Skeletal muscle cell (primary cell): ENCODE data around the gene OR8J1.
"Not testable (repeated sequence)": the region's sequence is repeated elsewhere in the genome, so short reads cannot be mapped to it uniquely, and the experiment has no call there.

Source experiments
- DNase-seq: peaks from one replicate; pipeline ENCODE4 v3.0.0-alpha.2; 2010; ENCODE audit warnings: low read depth
- H3K4me3 ChIP-seq: 2 replicates; pipeline ENCODE4 v1.5.1; 2011; ENCODE audit warnings: low read depth, mild to moderate bottlenecking, control low read depth, low read length, moderate library complexity

The OR8J1 gene

GRCh38 chr11:56353991-56354390, at the start of gene OR8J1:
Gene OR8J1, plus strand, starts transcription at chr11:56354291. Its CDS starts 5,956 bp downstream, at chr11:56360247.
- no peak within 1 kb of the TSS for H3K4me3 ChIP-seq
- no peak for DNase-seq

GRCh38 chr11:56307836-56308235, 46.3 kb upstream of the OR8J1 start:
- no peak for DNase-seq
- H3K4me3 ChIP-seq, result no peak overlapping the region

GRCh38 chr11:56314844-56315243, 39.2 kb upstream of the OR8J1 start, which contains the start of gene OR8K3:
Gene OR8K3, plus strand, starts transcription at chr11:56315144. Its CDS starts 3,163 bp downstream, at chr11:56318307.
- no peak within 1 kb of the TSS for H3K4me3 ChIP-seq
- DNase-seq, result no peak

GRCh38 chr11:56331861-56332491, 22.1 kb upstream of the OR8J1 start:
- H3K4me3 ChIP-seq, result no peak overlapping the region
- no peak for DNase-seq

- no peak overlapping the region for H3K4me3 ChIP-seq
- DNase-seq, result no peak
Observed at GRCh38 chr11:56333156-56333555, 20.9 kb upstream of the OR8J1 start.

GRCh38 chr11:56340289-56340688, 13.8 kb upstream of the OR8J1 start:
- no peak overlapping the region for H3K4me3 ChIP-seq
- no peak for DNase-seq

GRCh38 chr11:56345739-56346138, 8.4 kb upstream of the OR8J1 start, which contains the start of gene OR8K1:
Gene OR8K1, plus strand, starts transcription at chr11:56346039. Its CDS starts 0 bp downstream, at chr11:56346039.
- no peak for DNase-seq
- no peak within 1 kb of the TSS for H3K4me3 ChIP-seq

GRCh38 chr11:56375324-56375723, 21.2 kb downstream of the OR8J1 start, which contains the start of gene OR8U1:
Gene OR8U1, plus strand, starts transcription at chr11:56375624. Its CDS starts 0 bp downstream, at chr11:56375624.
- no peak within 1 kb of the TSS for H3K4me3 ChIP-seq

GRCh38 chr11:56380120-56380519, 26.0 kb downstream of the OR8J1 start:
- H3K4me3 ChIP-seq, result no peak overlapping the region
- DNase-seq, result no peak

More at GRCh38 chr11:56375324-56375723, 21.2 kb downstream of the OR8J1 start, which contains the start of gene OR8U1:
- no peak for DNase-seq

GRCh38 chr11:56394381-56394780, 40.3 kb downstream of the OR8J1 start:
- no peak for DNase-seq
- no peak overlapping the region for H3K4me3 ChIP-seq

- DNase-seq, result no peak
- H3K4me3 ChIP-seq, result no peak overlapping the region
Observed at GRCh38 chr11:56396047-56396446, 42.0 kb downstream of the OR8J1 start.

GRCh38 chr11:56401858-56402461, 47.9 kb downstream of the OR8J1 start:
- not testable (repeated sequence) for DNase-seq, H3K4me3 ChIP-seq

GRCh38 chr11:56404393-56404792, 50.3 kb downstream of the OR8J1 start:
- DNase-seq, result no peak
- H3K4me3 ChIP-seq, result no peak overlapping the region

GRCh38 chr11:56410801-56411200, 56.7 kb downstream of the OR8J1 start:
- H3K4me3 ChIP-seq, result no peak overlapping the region
- DNase-seq, result no peak
